Islet precursor cell (in vitro differentiated cells): ENCODE data around the gene GLRX5.
"Not testable (repeated sequence)": the region's sequence is repeated elsewhere in the genome, so short reads cannot be mapped to it uniquely, and the experiment has no call there.

ENCODE experiments used
- DNase-seq: peaks from one replicate; pipeline ENCODE4 v3.0.0-alpha.2; 2018

GLRX5 gene

DNA sequence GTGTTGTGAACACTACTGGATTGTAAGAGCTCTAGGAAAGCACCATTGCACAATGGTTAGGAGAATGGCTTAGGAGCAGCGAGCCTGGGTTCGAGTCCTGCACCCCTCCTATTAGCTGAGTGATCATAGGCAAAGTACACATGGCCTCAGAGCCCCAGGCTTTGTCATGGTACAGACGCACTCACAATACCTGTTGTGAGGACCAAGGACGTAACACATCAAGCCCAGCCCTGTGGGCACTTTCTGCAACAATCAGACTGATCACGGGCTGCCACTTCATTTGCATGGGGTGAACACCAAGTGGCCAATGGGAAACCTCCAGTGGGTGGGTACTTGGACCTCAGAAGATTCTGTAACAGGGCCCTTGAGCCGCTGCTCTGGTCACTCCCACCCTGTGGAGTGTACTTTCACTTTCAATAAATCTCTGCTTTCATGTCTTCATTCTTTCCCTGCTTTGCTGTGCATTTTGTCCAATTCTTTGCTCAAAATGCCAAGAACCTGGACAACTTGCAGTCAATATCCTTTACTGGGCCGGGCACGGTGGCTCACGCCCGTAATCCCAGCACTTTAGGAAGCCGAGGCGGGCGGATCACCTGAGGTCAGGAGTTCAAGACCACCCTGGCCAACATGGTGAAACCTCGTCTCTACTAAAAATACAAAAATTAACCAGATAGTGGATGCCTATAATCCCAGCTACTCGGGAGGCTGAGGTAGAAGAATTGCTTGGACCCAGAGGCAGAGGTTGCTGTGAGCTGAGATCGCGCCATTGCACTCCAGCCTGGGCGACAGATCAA is 28.2 kb downstream of the GLRX5 start:
- DNase-seq = no peak

DNA sequence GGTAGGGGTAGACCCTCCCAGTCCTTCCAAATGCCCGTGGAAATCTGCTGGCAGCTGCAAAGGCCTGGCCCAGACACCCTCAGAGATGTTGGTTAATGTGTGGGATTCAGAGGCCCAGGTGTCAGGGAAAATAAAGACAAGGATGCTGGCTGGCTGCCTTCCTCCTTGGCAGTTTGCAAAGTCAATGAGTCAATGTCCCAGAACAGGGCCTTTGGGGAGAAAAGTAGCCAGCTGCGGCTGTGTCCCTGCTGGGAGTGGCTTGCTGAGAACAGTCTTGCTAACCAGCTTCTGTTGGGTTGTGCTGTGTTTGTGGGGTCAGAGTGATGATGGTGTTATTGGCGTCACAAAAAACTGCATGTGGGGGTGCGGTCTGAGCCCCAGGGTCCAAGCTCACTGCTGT is 29.2 kb downstream of the GLRX5 start:
- no peak for DNase-seq

DNA sequence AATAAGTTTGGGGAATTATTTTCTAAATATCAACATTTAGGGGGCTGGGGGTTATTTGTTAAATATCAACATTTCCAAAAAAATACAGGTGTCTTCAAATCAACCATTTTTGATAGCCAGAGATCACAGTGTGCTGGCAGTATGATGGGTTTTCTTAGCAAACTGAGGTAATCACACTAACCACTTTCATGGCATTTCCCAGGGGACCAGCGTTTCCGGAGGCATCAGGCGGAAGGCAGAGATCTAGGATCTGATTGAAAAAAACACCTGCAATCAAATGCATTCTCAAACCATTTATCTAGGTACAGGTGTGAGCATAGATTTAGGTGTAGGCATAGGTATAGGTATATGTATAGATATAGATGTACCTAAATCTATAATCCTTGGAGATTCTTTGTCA is 34.6 kb downstream of the GLRX5 start:
- DNase-seq = no peak

DNA sequence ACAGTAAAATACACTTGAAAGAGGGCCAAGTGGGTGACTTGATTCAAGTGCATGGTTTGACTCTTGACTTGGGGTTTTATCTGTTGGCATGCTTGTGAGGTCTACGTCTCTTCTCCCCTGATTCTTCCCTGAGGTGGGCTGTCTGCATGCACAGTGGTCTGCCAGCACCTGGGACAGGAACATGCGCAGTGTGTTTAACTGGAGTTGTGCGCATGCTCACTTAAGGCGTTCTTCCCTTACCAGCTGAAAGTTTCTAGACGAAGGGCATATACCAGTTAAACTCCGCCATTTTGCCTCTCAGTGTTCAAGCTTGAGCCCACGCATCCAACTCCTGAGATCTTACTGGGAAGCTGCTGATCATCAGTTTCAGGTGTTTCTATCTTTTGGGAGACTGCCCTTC is 38.5 kb downstream of the GLRX5 start:
- no peak for DNase-seq

DNA sequence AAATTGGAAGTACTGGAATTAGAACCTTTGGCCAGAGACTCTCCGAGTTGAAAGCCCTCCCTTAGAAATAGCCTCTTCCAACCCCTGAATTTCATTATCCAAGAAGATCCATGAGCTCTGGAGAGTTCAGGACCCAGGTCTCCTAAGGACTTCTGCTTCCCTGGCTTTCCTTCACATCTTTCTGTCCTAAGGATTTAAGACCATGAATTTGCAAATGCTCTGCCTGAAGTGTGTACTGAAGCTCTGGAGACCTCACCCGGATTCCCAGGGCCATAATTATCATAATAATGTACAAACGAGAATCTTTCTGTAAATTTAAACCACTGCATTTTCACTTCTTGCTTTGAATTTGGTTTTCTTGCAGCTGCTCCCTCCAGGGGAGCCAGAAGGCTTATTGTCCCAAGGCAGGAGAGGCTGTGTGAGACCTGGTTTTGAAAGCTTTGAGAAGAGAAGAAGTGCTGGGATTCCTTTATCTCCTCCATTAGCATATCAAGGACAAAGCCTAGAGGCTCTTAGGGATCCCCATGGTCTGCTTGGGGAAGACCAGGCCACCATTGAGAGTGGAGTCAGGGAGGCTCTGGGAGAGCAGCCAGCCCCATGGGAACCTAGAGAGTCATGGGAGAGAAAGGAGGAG is 41.1 kb downstream of the GLRX5 start:
- DNase-seq = no peak

DNA sequence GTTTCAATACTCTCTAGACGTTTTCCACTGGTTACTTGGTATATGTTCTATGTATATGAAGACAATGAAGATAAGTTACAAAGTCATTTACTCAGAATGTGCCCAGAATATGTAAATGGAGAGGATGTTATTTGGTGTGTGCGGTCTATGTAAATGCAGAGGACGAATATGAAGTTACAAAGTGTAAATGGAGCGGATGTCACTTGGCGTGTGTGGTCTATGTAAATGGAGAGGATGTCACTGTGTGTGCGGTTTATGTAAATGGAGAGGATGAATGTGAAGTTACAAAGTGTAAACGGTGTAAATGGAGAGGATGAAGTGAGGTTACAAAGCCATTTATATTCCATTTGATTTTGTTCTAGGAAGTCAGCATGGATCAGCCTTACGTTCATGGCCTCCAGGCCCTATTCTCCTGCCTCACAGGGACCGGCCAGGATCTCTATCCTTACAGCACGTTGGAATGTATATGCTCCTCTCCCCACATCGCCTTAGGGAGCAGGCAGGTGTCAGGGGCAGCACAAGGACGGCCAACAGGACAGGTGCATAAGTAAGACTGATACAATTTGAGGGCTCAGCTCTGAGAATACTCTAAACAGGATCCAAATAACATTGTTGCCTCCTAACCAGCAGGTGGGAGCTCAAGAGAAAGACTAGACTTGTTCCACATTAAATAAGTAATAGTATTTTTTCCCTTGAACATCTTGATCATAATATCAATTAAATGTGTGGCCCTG is 42.4 kb downstream of the GLRX5 start:
- DNase-seq = no peak

DNA sequence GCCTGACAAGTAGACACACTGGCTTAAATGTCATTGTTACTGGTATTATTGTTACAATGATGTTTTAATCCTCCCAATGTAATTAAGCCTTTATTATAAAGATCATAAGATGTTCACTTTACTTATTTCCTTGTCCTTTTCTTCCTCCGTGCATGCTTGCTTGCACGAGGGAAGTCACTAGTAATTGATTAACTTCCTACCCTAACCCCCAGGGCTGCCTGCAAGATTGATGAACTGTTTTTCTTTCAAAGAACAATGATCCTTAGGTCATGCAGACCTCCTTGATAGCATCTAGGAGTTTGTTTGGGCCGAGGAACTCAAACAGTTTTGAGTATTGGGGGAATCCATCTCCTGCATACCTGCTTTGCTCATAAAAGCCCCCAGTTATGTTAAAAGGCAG is 43.0 kb downstream of the GLRX5 start:
- no peak for DNase-seq

DNA sequence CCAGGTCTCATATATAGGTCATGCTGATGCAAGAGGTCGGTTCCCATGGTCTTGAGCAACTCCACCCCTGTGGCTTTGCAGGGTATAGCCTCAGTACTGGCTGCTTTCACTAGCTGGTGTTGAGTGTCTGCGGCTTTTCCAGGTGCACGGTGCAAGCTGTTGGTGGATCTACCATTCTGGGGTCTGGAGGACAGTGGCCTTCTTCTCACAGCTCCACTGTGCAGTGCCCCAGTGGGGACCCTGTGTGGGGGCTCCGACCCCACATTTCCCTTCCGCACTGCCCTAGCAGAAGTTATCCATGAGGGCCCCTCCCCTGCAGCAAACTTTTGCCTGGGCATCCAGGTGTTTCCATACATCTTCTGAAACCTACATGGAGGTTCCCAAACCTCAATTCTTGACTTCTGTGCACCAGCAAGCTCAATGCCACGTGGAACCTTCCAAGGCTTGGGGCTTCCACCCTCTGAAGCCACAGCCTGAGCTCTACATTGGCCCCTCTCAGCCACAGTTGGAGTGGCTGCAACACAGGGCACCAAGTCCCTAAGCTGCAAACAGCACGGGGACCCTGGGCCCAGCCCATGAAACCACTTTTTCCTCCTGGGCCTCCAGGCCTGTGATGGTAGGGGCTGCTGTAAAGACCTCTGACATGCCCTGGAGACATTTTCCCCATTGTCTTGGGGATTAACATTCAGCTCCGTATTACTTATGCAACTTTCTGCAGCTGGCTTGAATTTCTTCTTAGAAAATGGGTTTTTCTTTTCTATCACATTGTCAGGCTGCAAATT is 49.2 kb downstream of the GLRX5 start:
- not testable (repeated sequence) for DNase-seq

DNA sequence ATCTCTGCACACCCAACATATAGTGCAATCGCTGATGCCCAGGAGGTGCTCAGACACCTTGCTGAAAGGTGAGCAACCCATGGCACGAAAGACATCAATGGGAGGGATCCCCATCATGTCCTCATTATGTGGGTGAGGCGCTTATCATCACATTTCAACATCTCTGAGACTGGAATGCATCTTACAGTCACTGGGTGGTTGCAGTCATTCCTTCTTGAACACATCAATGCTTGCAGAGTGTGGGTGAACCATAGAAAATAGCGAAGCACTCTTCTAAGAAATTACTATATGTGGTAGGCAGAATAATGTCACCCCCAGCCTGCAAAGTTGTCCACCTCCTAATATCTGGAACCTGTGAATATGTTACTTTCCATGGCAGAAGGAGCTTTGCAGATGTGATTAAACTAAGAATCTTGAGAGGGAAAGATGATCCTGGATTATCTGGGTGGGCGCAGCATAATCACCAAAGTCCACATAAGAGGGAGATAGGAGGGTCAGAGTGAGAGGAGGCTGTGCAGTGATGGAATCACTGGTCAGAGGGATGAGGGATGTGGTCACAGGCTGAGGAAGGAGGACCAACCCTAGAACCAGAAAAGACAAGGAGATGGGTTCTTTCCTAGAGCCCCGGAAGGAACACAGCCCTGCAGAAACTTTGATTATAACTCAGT is 51.2 kb downstream of the GLRX5 start:
- DNase-seq = no peak

DNA sequence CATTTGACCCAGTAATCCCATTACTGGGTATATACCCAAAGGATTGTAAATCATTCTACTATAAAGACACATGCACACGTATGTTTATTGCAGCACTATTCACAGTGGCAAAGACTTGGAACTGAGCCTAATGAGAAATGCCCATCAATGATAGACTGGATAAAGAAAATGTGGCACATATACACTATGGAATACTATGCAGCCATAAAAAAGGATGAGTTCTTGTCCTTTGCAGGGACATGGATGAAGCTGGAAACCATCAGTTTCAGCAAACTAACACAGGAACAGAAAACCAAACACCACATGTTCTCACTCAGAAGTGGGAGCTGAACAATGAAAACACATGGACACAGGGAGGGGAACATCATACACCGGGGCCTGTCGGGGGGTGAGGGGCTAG is 56.3 kb downstream of the GLRX5 start:
- not testable (repeated sequence) for DNase-seq
